Common myeloid progenitor, CD34-positive (primary cell): ENCODE data around the gene CALML3.

Experiments used
- CTCF ChIA-PET: fragments of 350-600 bp; sonication (Branson Sonifier 250); formaldehyde crosslinking; loops from one replicate; lab custom pipeline; 2021; ENCODE audit warnings: antibody characterized with exemption; lab: Charles Lee
- POLR2A ChIA-PET: fragments of 350-600 bp; sonication (Branson Sonifier 250); formaldehyde crosslinking; loops from one replicate; lab custom pipeline; 2021; ENCODE audit warnings: antibody characterized with exemption; lab: Charles Lee
- DNase-seq, 3 donors: peaks; one replicate each; pipeline versions ENCODE4 v3.0.0 to v3.0.0-alpha.2; 2013
- H3K27ac ChIP-seq, 2 experiments: 1 replicate in 1 of 2; 2 replicates in 1 of 2; pipeline ENCODE4 v1.7.0; 2013; ENCODE audit warnings: inconsistent platforms in 2 of 2, low read length in 2 of 2, mild to moderate bottlenecking in 2 of 2, low read depth in 1 of 2, moderate library complexity in 1 of 2; ENCODE audit not compliant: severe bottlenecking in 2 of 2, insufficient read depth in 1 of 2, poor library complexity in 1 of 2
- H3K27me3 ChIP-seq, 5 experiments: replicated peaks in 2 of 5; 1 replicate in 3 of 5; 2 replicates in 2 of 5; pipeline versions ENCODE4 v1.6.1 to v1.7.0; 2013; ENCODE audit warnings: low read length in 4 of 5, mild to moderate bottlenecking in 2 of 5, moderate library complexity in 2 of 5, inconsistent platforms in 1 of 5; ENCODE audit not compliant: insufficient read depth in 5 of 5, control insufficient read depth in 4 of 5
- H3K36me3 ChIP-seq, 4 experiments: 1 replicate in 2 of 4; 2 replicates in 2 of 4; pipeline versions ENCODE4 v1.6.1 to v1.7.0; 2013; ENCODE audit warnings: low read length in 3 of 4, control low read depth in 1 of 4, mild to moderate bottlenecking in 1 of 4; ENCODE audit not compliant: control insufficient read depth in 4 of 4, insufficient read depth in 4 of 4
- H3K4me1 ChIP-seq, 4 experiments: 1 replicate in 3 of 4; 2 replicates in 1 of 4; pipeline versions ENCODE4 v1.6.1 to v1.7.1; 2013; ENCODE audit warnings: low read length in 3 of 4, mild to moderate bottlenecking in 3 of 4, control low read depth in 1 of 4, inconsistent platforms in 1 of 4, moderate library complexity in 1 of 4; ENCODE audit not compliant: control insufficient read depth in 4 of 4, insufficient read depth in 4 of 4; ENCODE audit errors: control extremely low read depth in 1 of 4
- H3K4me3 ChIP-seq, 7 experiments: 1 replicate in 4 of 7; 2 replicates in 3 of 7; pipeline versions ENCODE4 v1.5.1 to v1.7.0; 2013; ENCODE audit warnings: mild to moderate bottlenecking in 7 of 7, low read length in 6 of 7, moderate library complexity in 6 of 7, inconsistent platforms in 2 of 7, low read depth in 2 of 7, control low read depth in 1 of 7; ENCODE audit not compliant: insufficient read depth in 4 of 7, control insufficient read depth in 1 of 7; ENCODE audit errors: extremely low read depth in 1 of 7
- H3K9me3 ChIP-seq, 5 experiments: 1 replicate in 4 of 5; 2 replicates in 1 of 5; pipeline versions ENCODE4 v1.6.1 to v1.7.1; 2013; ENCODE audit warnings: low read length in 4 of 5, mild to moderate bottlenecking in 2 of 5, inconsistent platforms in 1 of 5, low read depth in 1 of 5, moderate library complexity in 1 of 5; ENCODE audit not compliant: control insufficient read depth in 4 of 5, insufficient read depth in 2 of 5; ENCODE audit errors: control extremely low read depth in 1 of 5
- WGBS: methylation state at CpG from one replicate; pipeline ENCODE4 v1.1.5; 2013; ENCODE audit not compliant: insufficient coverage; 5-methylcytosine and 5-hydroxymethylcytosine counted together

CALML3 gene

GRCh38 chr10:5502571-5503476 lies 21.9 kb upstream of the CALML3 start:
- H3K27me3 ChIP-seq: peaks cover 0 to 6% (median 0%) of the 10 kb centered on the region in 5 experiments
- ChIA-PET CTCF (no interaction called here), POLR2A (interaction anchor here (0.5 kb wide), 1 partner anchor 131 kb away, joined by 3 read pairs; no protein-coding TSS in a partner anchor)
- no peaks in the 10 kb centered on the region for H3K4me1 ChIP-seq
- WGBS: 74% methylated on average over 10 of the region's 14 CpGs
- no peak for DNase-seq
- H3K9me3 ChIP-seq: no peaks in the 10 kb centered on the region
- no peak overlapping the region for H3K4me3 ChIP-seq
- no peak overlapping the region for H3K27ac ChIP-seq
- H3K36me3 ChIP-seq: no peaks in the 10 kb centered on the region

GRCh38 chr10:5503477-5503835 lies 21.3 kb upstream of the CALML3 start:
- ChIA-PET CTCF (no interaction called here), POLR2A (interaction anchor here (0.5 kb wide), 1 partner anchor 130 kb away, joined by 3 read pairs; no protein-coding TSS in a partner anchor)
- Histone ChIP-seq H3K27ac (no peak overlapping the region), H3K4me3 (no peak overlapping the region), H3K36me3 (no peaks in the 10 kb centered on the region), H3K27me3 (peaks cover 0 to 6% (median 0%) of the 10 kb centered on the region in 5 experiments), H3K9me3 (no peaks in the 10 kb centered on the region), H3K4me1 (no peaks in the 10 kb centered on the region)
- no peak for DNase-seq
- no CpG with 5 or more reads among the region's 3 CpGs for whole genome bisulfite sequencing

- Histone ChIP-seq H3K36me3 (no peaks in the 10 kb centered on the region), H3K4me1 (no peaks in the 10 kb centered on the region), H3K27ac (no peak overlapping the region), H3K4me3 (no peak overlapping the region), H3K27me3 (peaks cover 0 to 6% (median 0%) of the 10 kb centered on the region in 5 experiments), H3K9me3 (no peaks in the 10 kb centered on the region)
- POLR2A ChIA-PET: no interaction called here
- peak in 2 of 3 donors; percentile 13 to 28 for DNase-seq
- CTCF ChIA-PET: no interaction called here
- WGBS: 87% methylated on average over 12 of the region's 18 CpGs
Measured at GRCh38 chr10:5504146-5505072, 20.4 kb upstream of the CALML3 start.

- H3K27me3 ChIP-seq: peaks cover 0 to 6% (median 0%) of the 10 kb centered on the region in 5 experiments
- CTCF ChIA-PET: interaction anchor here (1.5 kb wide), 1 partner anchor 11 kb away, joined by 5 read pairs; no protein-coding TSS in a partner anchor
- 100% methylated on average over 2 of the region's 2 CpGs for WGBS
- POLR2A ChIA-PET: interaction anchor here (0.7 kb wide), 1 partner anchor 43 kb away, joined by 3 read pairs; no protein-coding TSS in a partner anchor
- H3K36me3 ChIP-seq: no peaks in the 10 kb centered on the region
- H3K27ac ChIP-seq: no peak overlapping the region
- no peaks in the 10 kb centered on the region for H3K4me1 ChIP-seq
- no peak for DNase-seq
- H3K9me3 ChIP-seq: no peaks in the 10 kb centered on the region
- H3K4me3 ChIP-seq: no peak overlapping the region
Measured at GRCh38 chr10:5506246-5506645, 18.5 kb upstream of the CALML3 start.

- H3K4me3 ChIP-seq: no peak overlapping the region
- 93% methylated on average over 14 of the region's 19 CpGs for WGBS
- no peak overlapping the region for H3K27ac ChIP-seq
- no peak for DNase-seq
- H3K27me3 ChIP-seq: peaks cover 0 to 4% (median 0%) of the 10 kb centered on the region in 5 experiments
- no peaks in the 10 kb centered on the region for H3K4me1 ChIP-seq
- ChIA-PET POLR2A (no interaction called here), CTCF (no interaction called here)
- no peaks in the 10 kb centered on the region for H3K9me3 ChIP-seq
- H3K36me3 ChIP-seq: no peaks in the 10 kb centered on the region
Measured at GRCh38 chr10:5506751-5507648, 17.8 kb upstream of the CALML3 start.

- Histone ChIP-seq H3K4me3 (no peak overlapping the region), H3K4me1 (no peaks in the 10 kb centered on the region), H3K27me3 (peaks cover 0 to 1% (median 0%) of the 10 kb centered on the region in 5 experiments), H3K9me3 (no peaks in the 10 kb centered on the region), H3K27ac (no peak overlapping the region), H3K36me3 (no peaks in the 10 kb centered on the region)
- POLR2A ChIA-PET: no interaction called here
- CTCF ChIA-PET: no interaction called here
- 99% methylated on average over 12 of the region's 14 CpGs for WGBS
- no peak for DNase-seq
Measured at GRCh38 chr10:5507649-5508131, 17.1 kb upstream of the CALML3 start.
